ENCODE measurements around the gene PRKAR1B.

The PRKAR1B gene

DNA sequence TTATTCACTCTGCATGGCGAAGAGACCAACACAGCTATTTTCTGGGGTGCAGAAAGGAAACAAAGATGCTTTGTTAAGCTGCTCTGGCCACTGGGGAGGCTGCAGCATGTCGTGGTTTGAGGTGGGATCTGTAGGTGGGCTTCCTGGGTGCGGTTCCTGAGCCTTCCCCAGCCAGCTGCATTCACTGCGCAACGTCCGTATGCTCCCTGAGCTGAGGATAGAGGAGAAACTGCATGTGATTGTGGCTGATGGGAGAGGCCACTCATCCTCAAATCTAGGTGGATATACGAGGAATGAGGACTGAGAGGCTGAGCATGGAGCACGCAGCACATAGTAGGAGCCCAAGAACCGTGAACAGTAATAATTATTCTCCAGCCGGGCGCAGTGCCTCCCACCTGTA lies 10.4 kb downstream of the PRKAR1B start:
- no peak for DNase-seq

DNA sequence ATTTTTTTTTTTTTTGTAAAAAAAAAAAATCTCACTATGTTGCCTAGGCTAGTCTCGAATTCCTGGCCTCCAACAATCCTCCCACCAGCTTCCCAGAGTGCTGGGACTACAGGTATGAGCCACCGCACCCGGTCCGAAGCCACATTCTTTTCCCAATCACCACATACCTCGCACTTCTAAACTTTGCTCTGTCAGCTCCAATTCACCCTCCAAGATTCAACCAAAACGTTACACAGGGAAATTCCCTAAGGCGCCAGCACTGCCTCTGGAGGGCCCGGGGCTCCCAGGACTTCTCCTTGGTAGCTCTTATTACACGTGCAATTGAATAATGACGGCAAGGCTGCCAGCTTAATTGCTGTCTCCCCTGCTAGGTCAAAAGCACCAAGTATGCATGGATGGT lies 10.9 kb downstream of the PRKAR1B start:
- no peak for DNase-seq

DNA sequence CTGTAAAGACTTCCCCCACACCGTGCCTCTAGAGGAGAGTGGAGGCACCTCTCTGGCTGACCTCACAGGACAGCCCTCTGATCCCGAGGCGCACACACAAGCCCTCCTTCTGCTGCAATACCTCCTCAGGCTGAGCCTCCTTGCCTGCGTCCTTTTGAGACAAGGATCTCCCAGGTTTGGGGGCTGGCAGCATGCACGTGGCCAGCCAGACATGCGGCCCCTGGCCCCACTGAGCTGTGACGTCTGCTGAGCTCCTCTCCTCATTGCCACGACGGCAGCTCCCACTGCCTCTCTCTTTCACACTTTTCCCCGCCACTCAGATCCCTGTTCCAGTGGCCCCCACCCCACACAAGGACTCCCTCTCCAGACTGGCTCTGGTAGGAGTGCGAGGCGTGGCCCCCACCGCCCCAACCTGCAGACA lies 12.8 kb downstream of the PRKAR1B start:
- no peak for DNase-seq

DNA sequence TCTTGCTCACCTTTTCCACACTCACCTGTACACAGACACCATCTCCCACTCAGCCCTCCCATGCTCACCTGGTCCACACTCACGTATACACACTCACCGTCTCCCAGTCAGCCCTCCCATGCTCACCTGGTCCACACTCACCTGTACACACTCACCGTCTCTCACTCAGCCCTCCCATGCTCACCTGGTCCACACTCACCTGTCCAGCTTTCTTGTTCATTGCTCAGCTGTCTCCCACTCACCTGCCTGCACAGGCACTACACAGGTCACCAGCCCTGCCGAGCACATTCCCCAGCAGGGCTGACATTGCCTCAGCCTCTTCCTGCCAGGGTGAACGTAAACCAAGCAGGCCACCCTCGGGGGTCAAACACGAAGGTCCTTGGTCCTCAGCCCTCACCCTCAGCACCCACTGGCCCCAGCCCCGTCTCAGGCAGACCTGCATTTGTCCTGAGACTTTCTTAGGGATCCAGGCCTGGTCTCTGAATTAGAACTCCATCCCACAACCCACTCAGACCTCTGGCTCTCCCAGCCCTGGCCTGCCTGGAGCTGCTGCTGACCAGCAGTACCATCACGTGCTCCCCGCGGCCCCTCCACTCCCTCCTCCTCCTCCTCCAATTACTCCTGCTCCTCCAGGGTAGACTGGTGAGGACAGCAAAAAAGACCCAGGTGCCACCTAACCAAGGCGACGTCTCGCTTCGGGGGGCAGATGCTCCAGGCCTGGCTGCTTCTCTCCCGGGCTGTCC lies 13.4 kb downstream of the PRKAR1B start:
- DNase-seq = no peak

DNA sequence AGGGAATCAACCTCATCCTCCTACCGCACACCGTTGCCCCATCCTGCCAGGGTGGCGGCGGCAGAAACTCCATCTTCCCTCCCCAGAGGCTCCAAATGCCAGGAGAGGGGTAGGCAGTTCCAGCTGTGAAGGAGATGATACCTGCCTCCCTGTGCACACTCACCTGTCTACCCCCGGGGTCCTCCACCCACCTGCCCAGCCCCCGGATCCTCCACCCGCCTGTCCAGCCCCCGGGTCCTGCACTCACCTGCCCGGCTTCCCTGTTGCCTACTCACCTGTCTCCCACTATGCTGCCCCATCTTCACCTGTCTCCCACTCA lies 14.0 kb downstream of the PRKAR1B start:
- DNase-seq = no peak

DNA sequence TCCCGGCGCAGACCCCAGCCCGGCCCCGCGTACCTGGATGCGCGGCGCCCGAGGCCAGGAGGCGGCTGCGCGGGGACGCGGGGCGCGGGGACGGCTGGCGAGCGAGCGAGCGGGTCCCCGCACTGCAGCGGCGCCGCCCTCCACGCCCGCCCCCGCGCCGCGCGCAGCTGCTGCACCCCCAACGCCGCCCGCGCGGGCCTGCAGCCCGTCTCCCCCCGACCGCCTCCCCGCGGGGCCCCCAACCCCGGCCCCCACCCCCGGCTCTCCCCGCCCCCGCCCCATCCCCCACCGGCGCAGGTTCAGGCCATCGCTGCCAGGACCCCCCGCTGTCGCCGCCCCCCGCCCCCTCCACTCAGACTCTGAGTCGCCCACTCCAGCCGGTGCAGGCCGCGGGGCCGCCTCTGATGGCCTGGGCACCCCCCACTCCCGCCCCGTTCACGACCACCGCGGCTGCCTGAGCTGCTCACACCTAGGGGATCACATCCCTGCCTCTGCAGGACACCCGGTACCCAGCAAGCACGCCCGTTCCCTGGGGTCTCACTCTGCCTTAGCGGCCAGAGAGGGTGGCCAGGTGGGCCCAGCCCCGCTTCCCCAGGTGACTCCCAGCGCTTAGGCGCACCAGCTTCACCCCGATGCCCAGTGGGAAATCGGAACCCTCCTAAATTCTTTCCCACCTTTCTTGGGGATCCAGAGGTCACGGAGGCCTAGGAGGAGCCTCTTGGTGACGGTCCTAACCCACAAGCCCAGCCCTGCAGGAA lies 14.5 kb downstream of the PRKAR1B start:
- no peak for DNase-seq

DNA sequence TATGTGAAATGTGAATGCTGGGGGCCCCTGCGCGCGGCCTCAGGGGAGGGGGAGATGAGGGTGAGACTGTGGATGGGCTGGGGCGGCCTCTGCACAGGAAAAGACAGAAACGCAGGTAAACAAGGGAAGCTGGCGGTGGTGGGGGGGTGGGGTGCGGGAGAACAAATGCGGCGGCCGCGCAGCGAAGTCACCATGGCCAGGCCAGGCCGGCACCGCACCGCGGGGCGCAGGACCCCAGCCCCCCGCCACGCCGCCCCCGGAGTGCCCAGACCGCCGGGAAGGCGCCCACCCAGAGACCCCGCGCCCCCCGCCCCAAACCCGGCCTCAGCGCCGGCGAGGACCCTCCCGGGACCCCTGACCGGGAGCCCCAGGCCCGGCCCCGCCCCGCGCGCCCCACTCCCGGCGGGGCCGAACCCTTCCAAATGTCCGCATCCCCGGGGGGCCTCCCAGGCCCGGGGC lies 15.1 kb downstream of the PRKAR1B start:
- no peak for DNase-seq

DNA sequence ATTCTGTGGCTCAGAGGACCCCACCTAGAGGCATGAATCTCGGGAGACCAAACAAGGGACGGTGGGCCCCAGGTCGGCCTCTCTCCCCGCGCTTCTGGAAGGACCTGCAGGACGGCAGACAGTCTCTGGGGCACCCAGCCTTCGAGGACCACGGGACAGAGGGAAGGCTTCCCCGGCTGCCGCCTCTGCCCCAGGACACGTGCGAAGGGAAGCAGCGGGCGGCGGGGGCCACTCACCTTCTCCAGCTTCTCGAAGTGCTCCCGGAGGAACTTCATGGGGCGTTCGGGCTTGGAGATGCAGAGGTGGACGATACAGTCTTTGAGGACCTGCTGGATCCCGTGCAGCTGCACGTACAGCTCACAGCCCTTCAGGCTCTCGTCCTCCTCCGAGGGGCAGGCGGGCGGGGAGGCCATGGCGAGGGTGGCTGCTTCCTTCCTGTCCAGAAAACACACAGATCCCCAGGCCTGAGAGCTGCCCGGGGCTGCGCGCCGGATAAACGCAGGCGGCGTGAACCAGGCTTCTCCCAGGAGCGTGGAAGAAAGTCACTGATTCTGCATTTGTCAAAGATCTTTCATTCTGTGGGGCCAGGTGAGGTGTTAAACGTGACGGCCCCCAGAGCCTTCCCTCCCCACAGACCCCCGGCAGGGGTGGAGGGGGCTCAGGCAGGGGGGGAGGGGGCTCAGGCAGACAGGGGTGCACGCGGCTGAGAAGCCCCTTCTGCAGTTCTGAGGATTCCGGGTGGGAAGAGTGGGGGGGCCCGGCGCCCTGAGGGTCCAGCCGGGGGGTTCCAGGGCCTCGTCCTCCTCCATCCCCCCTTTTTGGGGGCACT lies 15.8 kb downstream of the PRKAR1B start:
- DNase-seq = no peak

DNA sequence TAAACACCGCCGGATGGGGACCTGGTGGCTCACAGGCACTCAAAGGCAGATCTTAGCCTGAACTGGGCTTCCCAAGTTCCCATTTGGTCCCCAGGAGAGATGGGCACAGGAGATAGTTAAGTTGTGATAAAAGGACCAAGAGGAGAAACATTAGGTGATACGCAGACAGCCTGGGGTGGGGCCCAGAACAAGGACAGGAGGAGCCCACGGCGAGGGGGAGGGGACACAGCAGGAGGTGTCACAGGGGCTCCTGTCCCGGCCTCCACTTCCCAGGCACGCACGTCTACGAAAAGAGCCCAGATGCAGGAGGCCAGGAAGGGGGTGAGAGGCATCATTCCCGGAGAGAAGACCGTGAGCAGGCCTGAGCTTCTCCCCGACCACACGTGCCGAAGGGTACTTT lies 16.9 kb downstream of the PRKAR1B start:
- no peak for DNase-seq

DNA sequence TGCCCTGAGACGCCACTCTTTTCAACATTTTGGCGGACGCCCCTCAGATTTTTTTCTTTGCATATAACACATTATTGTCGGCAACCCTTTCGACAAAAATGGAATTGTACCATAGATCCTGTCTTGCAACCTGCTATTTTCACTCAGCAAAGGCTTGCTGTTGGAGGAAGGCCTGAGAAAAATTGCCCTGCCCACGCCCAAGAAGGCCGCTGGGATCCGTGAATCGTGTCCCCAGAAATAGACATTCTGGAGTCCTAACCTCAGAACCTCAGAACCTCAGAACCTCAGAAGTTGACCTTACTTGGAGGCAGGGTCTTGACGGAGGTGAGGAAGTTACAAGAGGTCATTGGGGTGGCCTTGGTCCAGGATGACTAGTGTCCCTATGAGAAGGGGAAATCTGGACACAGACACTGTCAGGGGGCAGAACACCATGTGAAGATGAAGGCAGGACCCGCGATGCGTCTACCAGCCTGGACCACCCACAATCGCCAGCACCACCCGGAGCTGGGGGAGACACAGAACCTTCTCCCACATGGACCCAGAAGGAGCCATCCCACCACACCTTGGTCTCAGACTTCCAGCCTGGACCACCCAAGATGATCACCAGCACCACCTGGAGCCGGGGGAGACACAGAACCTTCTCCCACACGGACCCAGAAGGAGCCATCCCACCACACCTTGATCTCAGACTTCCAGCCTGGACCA lies 19.6 kb downstream of the PRKAR1B start:
- DNase-seq = no peak

DNA sequence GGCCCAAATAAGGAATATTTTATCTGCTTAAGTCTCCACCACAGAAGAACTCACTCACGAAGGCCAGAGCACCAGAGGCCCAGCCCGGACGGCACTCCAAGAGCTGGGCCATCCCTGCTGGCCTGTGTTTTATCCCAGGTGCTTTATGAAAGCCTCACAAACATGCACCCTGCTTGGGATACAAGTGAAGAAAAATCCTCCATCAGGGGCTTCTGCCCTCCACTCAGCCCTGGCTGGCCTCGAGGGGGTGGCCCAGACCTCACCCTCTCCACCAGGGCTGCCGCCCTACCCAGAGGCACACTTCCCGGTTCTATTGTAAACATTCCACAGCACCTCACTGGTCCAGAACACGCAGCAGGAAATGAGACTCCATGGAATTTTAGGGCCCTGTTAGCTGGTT lies 20.4 kb downstream of the PRKAR1B start:
- DNase-seq = no peak

DNA sequence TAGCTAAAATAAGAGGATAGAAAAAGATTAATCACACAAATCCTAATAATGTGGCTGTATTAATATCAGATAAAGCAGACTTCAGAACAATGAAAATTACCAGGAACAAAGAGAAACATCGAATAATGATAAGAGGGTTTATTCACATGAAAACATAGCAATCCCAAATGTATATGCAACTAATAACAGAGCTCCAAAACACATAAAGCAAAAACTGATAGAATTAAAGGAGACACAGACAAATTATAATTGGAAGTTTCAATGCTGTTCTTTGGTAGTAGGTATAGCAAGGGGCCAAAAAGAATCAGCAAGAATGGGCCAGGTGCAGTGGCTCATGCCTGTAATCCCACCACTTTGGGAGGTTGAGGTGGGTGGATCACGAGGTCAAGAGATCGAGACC lies 24.0 kb downstream of the PRKAR1B start:
- DNase-seq = no peak

DNA sequence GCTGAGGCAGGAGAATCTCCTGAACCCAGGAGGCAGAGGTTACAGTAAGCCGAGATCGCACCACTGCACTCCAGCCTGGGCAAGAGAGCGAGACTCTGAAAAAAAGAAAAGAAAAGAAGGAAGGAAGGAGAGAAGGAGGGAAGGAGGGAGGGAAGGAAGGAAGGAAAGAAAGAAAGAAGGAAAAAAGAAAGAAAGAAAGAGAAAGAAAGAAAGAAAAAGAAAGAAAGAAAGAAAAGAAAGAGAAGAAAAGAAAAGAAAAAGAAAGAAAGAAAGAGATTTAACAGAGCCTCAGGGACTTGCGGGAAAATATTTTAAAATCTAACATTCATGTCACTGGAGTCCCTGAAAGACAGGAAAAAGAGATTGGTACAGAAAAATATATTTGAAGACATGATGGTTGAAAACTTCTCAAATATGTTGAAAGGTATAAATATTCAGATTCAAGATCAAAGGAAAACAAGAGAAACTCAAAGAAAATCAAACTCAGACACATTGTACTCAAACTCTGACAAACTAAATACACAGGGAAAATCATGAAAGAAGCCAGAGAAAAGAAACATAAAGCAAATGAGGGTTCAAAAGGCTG lies 25.9 kb downstream of the PRKAR1B start:
- DNase-seq = no peak

DNA sequence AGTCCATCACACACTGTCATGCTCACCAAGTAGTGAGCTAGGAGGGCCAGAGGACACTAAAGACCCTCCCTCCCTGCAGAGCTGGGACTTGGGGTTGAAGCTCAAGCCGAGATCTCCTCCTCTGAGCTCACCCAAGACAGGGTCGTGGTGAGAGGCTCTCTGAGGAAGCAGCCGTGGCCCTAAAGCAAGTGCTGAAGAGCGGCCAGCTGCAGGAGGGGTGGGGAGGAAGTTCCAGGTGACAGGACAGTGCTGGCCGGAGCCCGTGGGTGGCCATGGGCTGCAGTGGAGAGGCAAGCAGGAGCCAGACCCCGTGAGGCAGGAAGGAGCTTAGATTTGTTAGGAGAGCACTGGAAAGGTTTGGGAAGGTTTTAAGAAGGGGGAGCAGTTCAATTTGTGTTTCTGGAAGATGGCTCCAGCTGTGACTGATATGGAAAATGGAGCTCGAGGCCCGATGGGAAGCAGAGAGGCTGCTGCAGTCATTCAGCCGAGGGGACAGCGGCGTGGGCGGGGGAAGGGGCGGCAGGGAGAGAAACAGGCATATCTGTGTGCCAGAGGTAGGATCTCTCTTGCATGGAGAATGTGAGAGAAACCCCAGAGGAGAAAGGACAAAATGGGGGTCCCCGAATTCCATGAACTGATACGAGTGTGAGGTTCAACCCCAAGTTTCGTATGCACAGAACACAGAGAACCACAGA lies 27.5 kb downstream of the PRKAR1B start:
- DNase-seq = no peak

DNA sequence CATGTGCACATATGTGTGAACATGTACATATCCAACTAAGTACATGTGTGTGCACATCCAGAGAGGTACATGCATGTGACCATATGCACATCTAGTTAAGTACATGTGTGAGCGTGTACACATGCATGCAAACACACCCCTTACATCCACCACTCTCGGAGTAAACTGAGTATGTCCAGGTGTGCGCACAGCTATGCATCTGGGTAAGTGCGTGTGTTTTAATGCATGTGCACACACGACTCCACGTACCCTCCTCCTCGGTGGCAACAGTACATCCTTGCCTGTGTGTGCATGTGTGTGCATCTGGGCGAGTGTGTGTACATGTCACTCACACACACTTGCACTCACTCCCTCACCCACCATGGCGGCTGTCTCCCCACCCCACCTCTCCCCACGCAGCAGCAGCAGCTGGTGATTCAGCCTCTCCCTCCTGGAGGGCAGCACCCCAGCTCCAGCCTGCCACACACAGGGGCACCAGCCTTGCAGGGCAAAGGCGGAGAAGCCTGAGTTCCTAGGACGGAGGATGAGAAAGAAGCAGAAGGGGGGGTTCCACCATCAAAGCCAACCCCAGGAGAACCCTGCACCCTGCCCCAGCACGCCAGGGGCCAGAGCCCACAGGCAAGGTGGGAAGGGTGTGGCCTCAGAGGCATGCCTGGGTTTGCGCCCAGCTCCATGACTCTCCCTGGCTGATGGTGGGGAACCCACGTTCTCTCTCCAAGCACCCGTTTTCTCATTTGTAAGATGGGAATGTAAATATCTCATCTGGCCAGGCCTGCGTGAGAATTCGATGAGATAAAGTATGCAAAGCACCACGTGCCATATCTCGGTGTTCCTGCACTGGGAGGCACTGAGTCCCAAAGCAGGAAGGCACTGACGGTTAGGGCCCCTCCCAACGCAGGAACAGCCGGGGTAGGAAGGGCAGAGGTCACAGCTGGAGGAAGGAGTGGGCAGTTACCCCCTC lies 28.3 kb downstream of the PRKAR1B start:
- DNase-seq = no peak

DNA sequence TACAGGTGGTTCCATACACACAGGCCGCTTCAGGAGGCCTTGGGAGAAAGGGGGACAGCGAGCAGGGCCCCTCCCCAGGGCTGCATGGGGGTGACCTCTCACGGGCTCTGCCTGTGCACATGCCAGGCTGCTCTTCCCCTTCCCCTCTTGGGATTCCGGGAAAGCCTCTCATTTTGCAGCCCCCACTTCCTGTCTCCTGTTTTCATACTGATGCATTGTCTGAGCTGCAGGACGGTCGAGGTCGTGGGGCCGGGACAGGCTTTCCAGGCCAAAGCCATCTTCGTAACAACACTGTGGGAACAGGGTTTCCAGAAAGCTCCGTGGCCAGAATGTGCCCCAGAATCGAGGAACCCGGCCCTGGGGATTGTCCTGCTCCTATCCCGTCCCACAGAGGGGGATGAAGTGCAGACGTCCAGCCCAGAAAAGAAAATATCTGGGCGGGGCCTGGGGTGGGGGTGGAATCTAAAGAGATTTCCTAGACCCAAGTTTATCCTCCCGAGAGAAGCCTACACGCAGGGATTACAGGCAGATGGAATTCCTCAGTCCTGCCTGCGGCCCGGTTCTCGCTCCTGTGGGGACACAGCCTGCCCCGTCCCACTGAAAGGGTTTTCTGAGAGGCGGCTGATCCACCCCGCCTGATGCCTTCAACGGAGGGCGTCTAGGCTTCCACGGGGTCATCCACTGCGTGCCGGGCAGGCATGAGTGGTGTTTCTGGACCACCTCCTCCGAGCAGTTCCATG lies 30.1 kb downstream of the PRKAR1B start:
- DNase-seq = no peak

DNA sequence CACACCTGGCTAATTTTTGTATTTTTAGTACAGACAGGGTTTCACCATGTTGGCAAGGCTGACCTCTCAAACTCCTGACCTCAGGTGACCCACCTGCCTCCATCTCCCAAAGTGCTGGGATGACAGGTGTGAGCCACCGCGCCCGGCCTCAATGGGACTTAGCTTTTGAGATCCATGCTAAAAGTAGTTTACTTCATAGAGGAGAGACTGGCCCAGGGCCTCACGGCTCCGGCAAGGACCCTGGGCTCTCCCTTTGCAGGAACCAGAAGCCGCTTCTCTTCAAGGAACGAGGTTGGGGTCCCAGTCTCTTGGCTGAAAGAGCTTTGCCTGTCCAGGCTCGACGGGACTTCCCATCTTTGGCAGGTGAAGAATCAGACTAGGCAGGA lies 30.7 kb downstream of the PRKAR1B start:
- DNase-seq = no peak

DNA sequence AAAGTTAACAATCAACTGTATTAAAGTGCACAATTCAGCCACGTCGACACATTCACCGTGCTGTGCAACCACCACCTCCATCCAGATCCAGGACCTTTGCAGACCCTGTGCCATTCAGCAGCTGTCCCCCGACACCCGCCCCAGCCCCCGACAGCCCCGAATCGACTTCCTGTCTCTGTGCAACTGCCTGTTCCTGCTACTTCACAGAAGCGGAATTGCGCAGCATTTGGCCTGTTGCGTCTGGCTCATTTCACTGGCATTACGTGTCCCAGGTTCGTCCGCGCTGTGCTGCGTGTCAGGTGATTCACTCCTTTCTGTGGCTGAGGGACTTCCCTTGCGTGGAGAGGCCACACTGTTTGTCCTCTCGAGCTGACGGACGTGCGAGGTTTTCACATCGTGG lies 33.8 kb downstream of the PRKAR1B start:
- no peak for DNase-seq

DNA sequence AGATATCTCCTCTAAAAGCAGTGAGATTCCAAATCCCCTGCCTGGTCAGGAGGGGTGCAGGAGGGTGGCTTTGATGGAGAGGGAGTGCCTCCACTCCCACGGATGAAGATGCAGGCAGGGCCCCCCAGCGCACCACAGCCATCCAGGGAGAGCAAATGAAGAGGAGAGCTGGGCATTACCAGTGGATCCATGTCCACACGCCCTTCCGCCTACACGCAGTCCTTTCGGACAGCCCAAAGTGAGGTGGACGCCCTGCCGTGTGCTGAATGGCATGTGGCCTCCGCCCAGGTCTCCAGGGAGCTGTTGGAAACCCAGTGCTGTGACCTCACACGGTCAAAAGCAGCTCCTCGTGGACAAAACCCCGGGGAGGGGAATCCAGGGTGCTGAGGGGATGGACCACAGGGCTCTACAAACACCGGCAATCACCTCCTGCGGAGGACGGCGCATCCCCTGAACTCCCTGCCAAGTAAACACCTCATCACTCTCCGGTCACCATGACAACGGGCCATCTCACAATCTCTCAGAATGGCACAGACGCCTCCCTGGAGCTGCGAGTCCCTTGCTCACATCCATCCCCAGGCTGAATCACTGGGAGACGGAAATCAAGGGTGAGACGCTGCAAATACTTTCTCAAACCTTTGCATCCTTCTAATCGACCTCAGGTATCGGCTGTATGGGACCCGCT lies 35.6 kb downstream of the PRKAR1B start:
- DNase-seq = no peak

All from Kasumi-1 (cell line).